CD14-positive monocyte (primary cell): Measurements from ENCODE around the gene LRRC73. TPM values are rescaled to one million over a fixed set of nuclear protein-coding genes. Genes with fewer than 3 reads are reported as not detected.

ENCODE experiments used
- DNase-seq, 3 donors: peaks; one replicate each; pipeline ENCODE4 v3.0.0-alpha.2; 2011 to 2022
- H2AFZ ChIP-seq: 2 replicates; pipeline ENCODE4 v1.6.0; 2012; ENCODE audit warnings: mild to moderate bottlenecking, low read depth, low read length, inconsistent platforms; ENCODE audit not compliant: insufficient read depth, poor library complexity, severe bottlenecking
- H3K27ac ChIP-seq, 2 donors: 1 replicate in 1 of 2; 2 replicates in 1 of 2; pipeline ENCODE4 v1.5.1; 2012 to 2013; ENCODE audit warnings: low read length in 2 of 2, control low read depth in 1 of 2, inconsistent platforms in 1 of 2, low read depth in 1 of 2, mild to moderate bottlenecking in 1 of 2
- H3K27me3 ChIP-seq, 2 donors: one replicate each; pipeline versions ENCODE4 v1.6.0 to v1.6.1; 2011 to 2013; ENCODE audit warnings: low read length in 2 of 2; ENCODE audit not compliant: control insufficient read depth in 2 of 2, insufficient read depth in 2 of 2
- H3K36me3 ChIP-seq, 2 donors: replicated peaks in 1 of 2; 1 replicate in 1 of 2; 2 replicates in 1 of 2; pipeline versions ENCODE4 v1.5.1 to v1.6.1; 2012 to 2013; ENCODE audit warnings: low read length in 2 of 2, control low read depth in 1 of 2, inconsistent platforms in 1 of 2, mild to moderate bottlenecking in 1 of 2; ENCODE audit not compliant: insufficient read depth in 2 of 2, control insufficient read depth in 1 of 2
- H3K4me1 ChIP-seq, 2 donors: 1 replicate in 1 of 2; 2 replicates in 1 of 2; pipeline versions ENCODE4 v1.5.1 to v1.6.1; 2012 to 2013; ENCODE audit warnings: low read length in 2 of 2, control low read depth in 1 of 2, inconsistent platforms in 1 of 2, mild to moderate bottlenecking in 1 of 2, moderate library complexity in 1 of 2; ENCODE audit not compliant: insufficient read depth in 2 of 2, control insufficient read depth in 1 of 2
- H3K4me2 ChIP-seq: replicated peaks from 2 replicates; pipeline ENCODE3; 2012; ENCODE audit warnings: low read length, moderate library complexity, mild to moderate bottlenecking; ENCODE audit not compliant: poor library complexity, severe bottlenecking; ENCODE audit errors: extremely low read depth
- H3K4me3 ChIP-seq, 3 experiments: fragments of 200-600 bp in 1 of 3; sonication (generic) in 1 of 3; replicated peaks in 1 of 3; 1 replicate in 2 of 3; 2 replicates in 1 of 3; pipeline ENCODE4 v1.5.1; 2011 to 2013; ENCODE audit warnings: low read length in 3 of 3, mild to moderate bottlenecking in 3 of 3, control low read depth in 2 of 3, low read depth in 2 of 3, inconsistent platforms in 1 of 3, moderate library complexity in 1 of 3
- H3K79me2 ChIP-seq: 2 replicates; pipeline ENCODE4 v1.6.0; 2012; ENCODE audit warnings: mild to moderate bottlenecking, control low read depth, inconsistent platforms, low read length, moderate library complexity; ENCODE audit not compliant: insufficient read depth
- H3K9ac ChIP-seq: 2 replicates; pipeline ENCODE4 v1.6.0; 2017; ENCODE audit warnings: low read length, mild to moderate bottlenecking; ENCODE audit not compliant: insufficient read depth, poor library complexity, severe bottlenecking
- H3K9me3 ChIP-seq, 2 donors: replicated peaks in 1 of 2; 1 replicate in 1 of 2; 2 replicates in 1 of 2; pipeline versions ENCODE4 v1.5.1 to v1.6.1; 2012 to 2013; ENCODE audit warnings: low read length in 2 of 2, control low read depth in 1 of 2; ENCODE audit not compliant: control insufficient read depth in 1 of 2, insufficient read depth in 1 of 2
- H4K20me1 ChIP-seq: 2 replicates; pipeline ENCODE4 v1.6.0; 2012; ENCODE audit warnings: mild to moderate bottlenecking, low read length, control low read depth, moderate library complexity; ENCODE audit not compliant: insufficient read depth
- H3K27ac Mint-ChIP-seq, 7 donors: one replicate each; pipeline ENCODE4 v1.8.0; 2020; ENCODE audit warnings: mild to moderate bottlenecking in 7 of 7, mixed read lengths in 7 of 7, moderate library complexity in 6 of 7, inconsistent platforms in 2 of 7
- H3K27me3 Mint-ChIP-seq, 3 donors: one replicate each; pipeline ENCODE4 v1.8.0; 2021 to 2022; ENCODE audit warnings: low read depth in 3 of 3, mild to moderate bottlenecking in 3 of 3, mixed read lengths in 3 of 3, moderate library complexity in 3 of 3, inconsistent platforms in 1 of 3
- H3K36me3 Mint-ChIP-seq, 2 donors: one replicate each; pipeline ENCODE4 v1.8.0; 2020; ENCODE audit warnings: mixed read lengths in 2 of 2, inconsistent platforms in 1 of 2, mild to moderate bottlenecking in 1 of 2
- H3K4me1 Mint-ChIP-seq: one replicate; pipeline ENCODE4 v1.8.0; 2020; ENCODE audit warnings: mild to moderate bottlenecking, mixed read lengths
- H3K4me3 Mint-ChIP-seq, 2 donors: one replicate each; pipeline ENCODE4 v1.8.0; 2020; ENCODE audit warnings: mild to moderate bottlenecking in 2 of 2, mixed read lengths in 2 of 2, moderate library complexity in 1 of 2
- H3K9me3 Mint-ChIP-seq, 7 donors: one replicate each; pipeline ENCODE4 v1.8.0; 2020 to 2022; ENCODE audit warnings: mixed read lengths in 7 of 7, mild to moderate bottlenecking in 6 of 7, moderate library complexity in 6 of 7, inconsistent platforms in 2 of 7
- WGBS: methylation state at CpG from one replicate; pipeline ENCODE4 v1.1.5; 2013; ENCODE audit warnings: missing lambda C conversion rate; ENCODE audit not compliant: insufficient coverage; 5-methylcytosine and 5-hydroxymethylcytosine counted together
- intact Hi-C, 2 donors: fragments of 100-400 bp; cut with micrococcal nuclease; formaldehyde crosslinking; loops; one replicate each; pipeline versions ENCODE4 v1.15.0 to v1.15.1; 2023
- polyA plus RNA-seq, 3 donors: library from polyadenylated mRNA; depleted of rRNA in 1 of 3; unstranded in 2 of 3; stranded (reverse) in 1 of 3; fragments of 300-500 nt in 2 of 3; fragments of >200 nt in 1 of 3; fragmentation: Illumina TruSeq in 2 of 3; gene quantifications; 1 replicate in 2 of 3; 2 replicates in 1 of 3; pipeline ENCODE4 v1.2.3, GENCODE V29; 2012 to 2021
- TF ChIP-seq, protein P1 (sequence below): fragments of 200-600 bp; IDR thresholded peaks from one replicate; pipeline ENCODE4 v1.8.0; 2022; ENCODE audit warnings: antibody characterized with exemption, mild to moderate bottlenecking

Gene LRRC73
- polyA plus RNA-seq, 3 donors: not detected

DNA sequence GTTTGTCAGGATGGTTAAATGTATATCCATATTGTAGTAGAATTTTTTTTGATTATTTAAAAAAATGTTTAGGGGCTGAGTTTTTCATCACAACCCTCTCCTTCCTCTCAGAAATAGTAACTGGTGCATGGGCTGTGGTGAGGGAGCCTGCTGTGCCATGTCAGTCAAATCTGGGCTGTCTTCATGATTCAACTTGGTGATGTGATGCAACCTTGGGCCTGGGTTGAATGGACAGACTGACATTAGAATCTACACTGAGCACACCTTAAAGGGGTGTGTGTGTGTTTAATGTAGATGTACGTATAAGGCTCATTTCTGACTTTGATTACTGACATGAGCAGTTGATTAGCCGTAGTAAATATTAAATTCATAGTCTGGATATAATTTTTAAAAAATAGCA, 29.1 kb downstream of the LRRC73 start:
- H3K36me3 ChIP-seq: peaks cover 0 to 10% of the 10 kb centered on the region in 2 donors
- H3K4me1 ChIP-seq: peaks cover 14 to 18% of the 10 kb centered on the region in 2 donors
- H3K36me3 Mint-ChIP-seq: peaks cover 21 to 26% of the 10 kb centered on the region in 2 donors
- H3K9ac ChIP-seq: no peak overlapping the region
- intact Hi-C loops: no loop called here
- no peaks in the 10 kb centered on the region for H3K27me3 ChIP-seq
- H3K4me2 ChIP-seq: no peak overlapping the region
- no CpG with 5 or more reads among the region's 2 CpGs for whole genome bisulfite sequencing
- no peaks in the 10 kb centered on the region for H3K9me3 Mint-ChIP-seq
- H2AFZ ChIP-seq: no peak overlapping the region
- no peak overlapping the region for H3K4me3 Mint-ChIP-seq
- peaks cover 25% of the 10 kb centered on the region for H3K4me1 Mint-ChIP-seq
- H3K27ac Mint-ChIP-seq: peak overlapping the region in 6 of 7 donors; percentile 6 to 66 (median 34)
- H3K27me3 Mint-ChIP-seq: peaks cover 0 to 1% (median 0%) of the 10 kb centered on the region in 3 donors
- peak in 1 of 3 donors; percentile 35 for DNase-seq
- peaks cover 72% of the 10 kb centered on the region for H3K79me2 ChIP-seq
- no peaks in the 10 kb centered on the region for H3K9me3 ChIP-seq
- H4K20me1 ChIP-seq: peaks cover 16% of the 10 kb centered on the region
- TF ChIP-seq, protein P1, sequence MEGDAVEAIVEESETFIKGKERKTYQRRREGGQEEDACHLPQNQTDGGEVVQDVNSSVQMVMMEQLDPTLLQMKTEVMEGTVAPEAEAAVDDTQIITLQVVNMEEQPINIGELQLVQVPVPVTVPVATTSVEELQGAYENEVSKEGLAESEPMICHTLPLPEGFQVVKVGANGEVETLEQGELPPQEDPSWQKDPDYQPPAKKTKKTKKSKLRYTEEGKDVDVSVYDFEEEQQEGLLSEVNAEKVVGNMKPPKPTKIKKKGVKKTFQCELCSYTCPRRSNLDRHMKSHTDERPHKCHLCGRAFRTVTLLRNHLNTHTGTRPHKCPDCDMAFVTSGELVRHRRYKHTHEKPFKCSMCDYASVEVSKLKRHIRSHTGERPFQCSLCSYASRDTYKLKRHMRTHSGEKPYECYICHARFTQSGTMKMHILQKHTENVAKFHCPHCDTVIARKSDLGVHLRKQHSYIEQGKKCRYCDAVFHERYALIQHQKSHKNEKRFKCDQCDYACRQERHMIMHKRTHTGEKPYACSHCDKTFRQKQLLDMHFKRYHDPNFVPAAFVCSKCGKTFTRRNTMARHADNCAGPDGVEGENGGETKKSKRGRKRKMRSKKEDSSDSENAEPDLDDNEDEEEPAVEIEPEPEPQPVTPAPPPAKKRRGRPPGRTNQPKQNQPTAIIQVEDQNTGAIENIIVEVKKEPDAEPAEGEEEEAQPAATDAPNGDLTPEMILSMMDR: no peak
- H3K4me3 ChIP-seq: no peak overlapping the region
- no peak overlapping the region for H3K27ac ChIP-seq

GRCh38 chr6:43478008-43478372, 32.2 kb downstream of the LRRC73 start:
- Histone ChIP-seq H3K4me2 (peak overlapping the region; percentile 80), H3K27me3 (no peaks in the 10 kb centered on the region), H3K27ac (peak overlapping the region; percentile 62 to 96), H3K36me3 (no peaks in the 10 kb centered on the region), H3K4me3 (peak overlapping the region; percentile 60 to 82 (median 69)), H3K9me3 (no peaks in the 10 kb centered on the region), H2AFZ (peak overlapping the region; percentile 82), H3K79me2 (peaks cover 54% of the 10 kb centered on the region), H4K20me1 (peaks cover under 1% of the 10 kb centered on the region), H3K9ac (peak overlapping the region; percentile 95), H3K4me1 (peaks cover 14 to 18% of the 10 kb centered on the region in 2 donors)
- TF ChIP-seq, protein P1: no peak
- no peaks in the 10 kb centered on the region for H3K9me3 Mint-ChIP-seq
- peak overlapping the region; percentile 92 to 99 (median 97) for H3K27ac Mint-ChIP-seq
- no CpG with 5 or more reads among the region's 3 CpGs for WGBS
- intact Hi-C loops: no loop called here
- H3K36me3 Mint-ChIP-seq: peaks cover 9 to 13% of the 10 kb centered on the region in 2 donors
- peaks cover 0 to 1% (median 1%) of the 10 kb centered on the region in 3 donors for H3K27me3 Mint-ChIP-seq
- peak overlapping the region; percentile 88 to 93 for H3K4me3 Mint-ChIP-seq
- H3K4me1 Mint-ChIP-seq: peaks cover 25% of the 10 kb centered on the region
- no peak for DNase-seq
